Activated T-helper 1 cell treated with anti-CD3 and anti-CD28 coated beads, Interleukin-12 subunit alpha, Interleukin-12 subunit beta, Interleukin-2, Interleukin-4 antibody, amounts not matched to agents 30 ng/mL and 10 ng/mL and 1 ng/mL, durations not matched to agents 14 hours and 24 hours and 36 hours (primary cell): ENCODE data around the gene ECHS1. TPM values are rescaled to one million over a fixed set of nuclear protein-coding genes. Genes with fewer than 3 reads are reported as not detected.

Source experiments
- DNase-seq: peaks from one replicate; pipeline ENCODE4 v3.0.0; 2021; ENCODE audit warnings: low spot score
- H3K27ac Mint-ChIP-seq: one replicate; pipeline ENCODE4 v1.8.0; 2021; ENCODE audit warnings: mild to moderate bottlenecking, mixed read lengths
- H3K27me3 Mint-ChIP-seq: one replicate; pipeline ENCODE4 v1.8.0; 2022; ENCODE audit warnings: mild to moderate bottlenecking, moderate library complexity, mixed read lengths; ENCODE audit not compliant: insufficient read depth
- H3K36me3 Mint-ChIP-seq: one replicate; pipeline ENCODE4 v1.8.0; 2021; ENCODE audit warnings: low read depth, mixed read lengths
- H3K4me1 Mint-ChIP-seq: one replicate; pipeline ENCODE4 v1.8.0; 2021; ENCODE audit warnings: low read depth, mixed read lengths
- H3K4me3 Mint-ChIP-seq: one replicate; pipeline ENCODE4 v1.8.0; 2021; ENCODE audit warnings: mild to moderate bottlenecking, moderate library complexity, mixed read lengths
- H3K9me3 Mint-ChIP-seq: one replicate; pipeline ENCODE4 v1.8.0; 2021; ENCODE audit warnings: mixed read lengths
- intact Hi-C: fragments of 100-400 bp; cut with micrococcal nuclease; formaldehyde crosslinking; loops from one replicate; pipeline ENCODE4 v1.15.1; 2024
- total RNA-seq: library from RNA; stranded (reverse); gene quantifications from 2 replicates; pipeline ENCODE4 v1.2.3, GENCODE V29; 2022

Gene ECHS1
- total RNA-seq, 1 donor from 2014 or later, result 69.6 TPM

GRCh38 chr10:133405844-133406527 lies 32.8 kb upstream of the ECHS1 start:
- Mint-ChIP-seq H3K9me3 (peaks cover 28% of the 10 kb centered on the region), H3K27me3 (no peaks in the 10 kb centered on the region), H3K4me1 (peaks cover 40% of the 10 kb centered on the region), H3K27ac (no peak overlapping the region), H3K36me3 (peaks cover 74% of the 10 kb centered on the region), H3K4me3 (no peak overlapping the region)
- DNase-seq, result no peak
- intact Hi-C loops, result no loop called here

DNA sequence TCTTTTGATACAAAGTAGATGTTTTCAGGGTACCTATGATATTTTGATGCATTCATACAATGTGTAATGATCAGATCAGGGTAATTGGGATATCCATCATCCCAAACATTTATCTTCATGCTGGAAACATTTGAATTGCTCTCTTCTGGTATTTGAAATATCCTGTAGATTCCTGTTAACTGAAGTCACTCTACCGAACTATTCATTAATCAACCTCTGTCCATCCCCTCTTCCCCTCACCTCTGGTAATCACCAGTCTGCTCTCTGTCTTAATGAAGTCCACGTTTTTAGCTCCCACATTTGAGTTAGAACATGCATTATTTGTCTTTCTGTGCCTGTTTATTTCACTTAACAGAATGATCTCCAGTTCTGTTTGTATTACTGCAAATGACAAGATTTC lies 32.1 kb upstream of the ECHS1 start:
- H3K9me3 Mint-ChIP-seq, result peaks cover 21% of the 10 kb centered on the region
- DNase-seq, result no peak
- peaks cover 47% of the 10 kb centered on the region for H3K4me1 Mint-ChIP-seq
- no peaks in the 10 kb centered on the region for H3K27me3 Mint-ChIP-seq
- intact Hi-C loops, result no loop called here
- no peak overlapping the region for H3K4me3 Mint-ChIP-seq
- H3K36me3 Mint-ChIP-seq, result peaks cover 71% of the 10 kb centered on the region
- no peak overlapping the region for H3K27ac Mint-ChIP-seq

DNA sequence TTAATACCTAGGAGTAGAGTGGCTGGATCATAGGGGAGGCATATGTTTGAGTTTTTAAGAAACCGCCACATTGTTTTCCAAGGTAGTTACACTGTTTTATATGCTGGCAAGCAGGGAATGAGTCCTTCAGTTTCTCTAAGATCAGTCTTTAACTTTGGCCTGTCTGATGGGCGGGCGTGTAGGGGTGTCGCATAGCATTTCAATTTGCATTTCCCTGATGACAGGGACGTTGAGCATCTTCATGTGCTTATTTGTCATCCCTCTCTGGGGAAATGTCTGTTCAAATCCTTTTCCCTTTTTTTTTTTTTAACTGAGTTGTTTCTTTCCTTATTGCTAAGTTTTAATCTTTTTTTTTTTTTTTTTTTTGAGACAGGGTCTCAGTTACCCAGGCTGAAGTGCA lies 30.6 kb upstream of the ECHS1 start:
- Mint-ChIP-seq H3K27me3 (no peaks in the 10 kb centered on the region), H3K27ac (no peak overlapping the region), H3K36me3 (peaks cover 63% of the 10 kb centered on the region), H3K4me1 (peaks cover 47% of the 10 kb centered on the region), H3K9me3 (peaks cover 9% of the 10 kb centered on the region), H3K4me3 (no peak overlapping the region)
- DNase-seq, result no peak
- intact Hi-C loops, result no loop called here

DNA sequence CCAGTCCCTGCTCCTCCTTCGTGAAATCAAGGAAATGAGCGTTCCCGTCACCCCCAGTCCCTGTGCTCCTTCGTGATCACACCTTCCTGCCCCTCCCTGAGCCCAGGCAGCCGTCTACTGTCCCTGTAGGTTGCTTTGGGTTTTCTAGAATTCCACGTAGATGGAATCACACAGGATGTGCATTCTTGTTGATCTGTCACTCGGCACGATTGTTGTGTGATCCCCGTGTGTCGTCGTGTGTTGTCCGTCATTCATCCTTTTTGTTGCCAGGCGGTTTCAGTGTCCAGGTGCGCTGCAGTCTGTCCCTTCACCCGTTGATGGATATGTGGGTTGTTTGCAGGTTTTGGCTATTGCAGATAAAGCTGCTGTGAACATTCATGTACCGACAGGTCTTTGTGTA lies 30.2 kb upstream of the ECHS1 start:
- H3K9me3 Mint-ChIP-seq, result peaks cover 4% of the 10 kb centered on the region
- H3K4me3 Mint-ChIP-seq, result no peak overlapping the region
- H3K36me3 Mint-ChIP-seq, result peaks cover 61% of the 10 kb centered on the region
- DNase-seq, result no peak
- no peaks in the 10 kb centered on the region for H3K27me3 Mint-ChIP-seq
- no peak overlapping the region for H3K27ac Mint-ChIP-seq
- H3K4me1 Mint-ChIP-seq, result peaks cover 47% of the 10 kb centered on the region
- intact Hi-C loops, result no loop called here

DNA sequence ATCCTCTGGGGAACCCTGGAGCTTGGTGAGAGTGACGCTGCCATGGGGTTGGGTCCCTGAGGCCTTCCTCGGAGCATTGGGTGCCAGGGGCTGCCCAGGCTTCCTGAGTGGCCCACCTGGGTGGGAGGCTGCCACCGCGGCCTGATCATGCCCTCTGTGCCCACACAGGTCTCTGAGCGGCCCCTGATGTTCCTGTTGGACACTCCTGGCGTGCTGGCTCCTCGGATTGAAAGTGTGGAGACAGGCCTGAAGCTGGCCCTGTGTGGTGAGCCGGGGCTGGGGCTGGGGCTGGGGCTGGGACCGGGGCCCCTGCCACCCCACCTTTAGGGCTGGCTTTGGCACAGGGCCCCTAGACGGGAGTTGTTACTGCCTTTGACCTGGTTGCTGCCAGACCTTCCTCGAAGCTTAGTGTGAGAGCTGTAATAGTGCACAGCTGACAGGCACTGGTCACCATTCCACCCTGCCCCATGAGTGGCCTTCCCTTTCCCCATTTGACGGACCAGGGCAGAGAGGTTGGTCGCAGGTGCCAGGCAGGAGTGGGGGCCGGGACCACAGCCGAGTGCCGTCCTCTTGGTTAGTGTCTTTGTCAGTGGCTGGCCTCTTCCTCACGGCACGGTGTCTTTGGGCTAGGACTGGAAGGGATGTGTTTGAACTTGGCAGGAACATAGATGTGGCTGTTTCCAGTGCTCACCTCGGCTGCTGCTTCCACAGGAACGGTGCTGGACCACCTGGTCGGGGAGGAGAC lies 29.0 kb upstream of the ECHS1 start:
- Mint-ChIP-seq H3K4me3 (no peak overlapping the region), H3K27me3 (no peaks in the 10 kb centered on the region), H3K9me3 (no peaks in the 10 kb centered on the region), H3K27ac (peak overlapping the region; percentile 40), H3K4me1 (peaks cover 47% of the 10 kb centered on the region), H3K36me3 (peaks cover 57% of the 10 kb centered on the region)
- intact Hi-C loops, result no loop called here
- no peak for DNase-seq

- peaks cover 43% of the 10 kb centered on the region for H3K4me1 Mint-ChIP-seq
- H3K4me3 Mint-ChIP-seq, result no peak overlapping the region
- H3K9me3 Mint-ChIP-seq, result no peaks in the 10 kb centered on the region
- no peaks in the 10 kb centered on the region for H3K27me3 Mint-ChIP-seq
- no peak for DNase-seq
- H3K27ac Mint-ChIP-seq, result peak overlapping the region; percentile 70
- peaks cover 57% of the 10 kb centered on the region for H3K36me3 Mint-ChIP-seq
- intact Hi-C loops, result no loop called here
These were observed 28.3 kb upstream of the ECHS1 start for GRCh38 chr10:133401500-133401899.

DNA sequence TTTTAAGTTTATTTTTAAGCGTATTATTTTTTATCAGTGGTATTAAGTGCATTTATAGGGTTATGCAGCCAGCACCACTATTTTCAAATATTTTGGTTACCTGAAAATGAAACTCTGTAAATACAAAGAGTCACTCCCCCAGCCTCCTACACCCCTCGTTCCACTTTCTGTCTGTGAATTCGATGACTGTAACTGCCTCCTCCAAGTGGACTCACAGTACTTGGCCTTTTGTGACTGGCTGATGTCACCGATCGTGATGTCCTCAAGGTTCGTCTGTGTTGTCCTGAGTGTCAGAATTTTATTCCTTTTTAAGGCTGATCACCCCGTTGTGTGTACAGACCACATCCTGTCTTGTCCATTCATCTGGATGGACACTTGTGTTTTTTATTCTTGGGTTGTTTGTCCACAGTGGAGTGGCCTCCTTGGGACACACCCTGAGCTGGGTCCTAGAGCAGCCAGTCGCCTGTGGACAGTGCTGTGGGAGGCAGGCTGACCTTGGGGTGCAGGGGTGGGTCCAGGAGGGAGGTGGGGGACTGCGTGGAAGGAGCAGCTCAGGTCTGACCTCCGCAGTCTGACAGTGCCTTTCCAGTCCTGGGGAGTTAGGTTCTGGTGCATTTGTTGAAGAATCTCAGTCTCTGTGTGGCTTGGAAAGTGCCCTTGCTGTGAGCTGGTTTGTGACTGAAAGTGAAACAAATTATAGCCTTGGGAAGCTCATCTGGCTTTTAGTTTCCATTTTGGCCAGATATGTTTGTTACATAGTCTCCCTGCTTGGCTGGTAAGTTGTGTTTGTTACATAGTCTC lies 27.7 kb upstream of the ECHS1 start:
- Mint-ChIP-seq H3K4me1 (peaks cover 38% of the 10 kb centered on the region), H3K36me3 (peaks cover 53% of the 10 kb centered on the region)
- DNase-seq, result no peak

GRCh38 chr10:133399123-133399601 lies 26.0 kb upstream of the ECHS1 start:
- no peak overlapping the region for H3K4me3 Mint-ChIP-seq
- H3K36me3 Mint-ChIP-seq, result peaks cover 43% of the 10 kb centered on the region
- no peaks in the 10 kb centered on the region for H3K9me3 Mint-ChIP-seq
- no peaks in the 10 kb centered on the region for H3K27me3 Mint-ChIP-seq
- H3K27ac Mint-ChIP-seq, result no peak overlapping the region
- DNase-seq, result no peak
- intact Hi-C loops, result loop anchor here (10.0 kb wide), 1 partner anchor 1494 kb away; the partner anchor contains the start of gene PPP2R2D
- H3K4me1 Mint-ChIP-seq, result peaks cover 27% of the 10 kb centered on the region

More for the DNA sequence above, 27.7 kb upstream of the ECHS1 start:
- Mint-ChIP-seq H3K9me3 (no peaks in the 10 kb centered on the region), H3K27ac (peak overlapping the region; percentile 70), H3K27me3 (no peaks in the 10 kb centered on the region), H3K4me3 (peak overlapping the region; percentile 47)
- intact Hi-C loops, result no loop called here

GRCh38 chr10:133397938-133398337 lies 24.8 kb upstream of the ECHS1 start:
- Mint-ChIP-seq H3K27me3 (no peaks in the 10 kb centered on the region), H3K4me1 (peaks cover 23% of the 10 kb centered on the region), H3K27ac (no peak overlapping the region), H3K9me3 (no peaks in the 10 kb centered on the region), H3K4me3 (no peak overlapping the region), H3K36me3 (peaks cover 37% of the 10 kb centered on the region)
- intact Hi-C loops, result loop anchor here (10.0 kb wide), 1 partner anchor 1493 kb away; the partner anchor contains the start of gene PPP2R2D
- no peak for DNase-seq

- peaks cover 21% of the 10 kb centered on the region for H3K4me1 Mint-ChIP-seq
- H3K4me3 Mint-ChIP-seq, result peak overlapping the region; percentile 99
- H3K27me3 Mint-ChIP-seq, result no peaks in the 10 kb centered on the region
- peaks cover 27% of the 10 kb centered on the region for H3K36me3 Mint-ChIP-seq
- H3K27ac Mint-ChIP-seq, result no peak overlapping the region
- no peaks in the 10 kb centered on the region for H3K9me3 Mint-ChIP-seq
- intact Hi-C loops, result loop anchor here (10.0 kb wide), 1 partner anchor 1491 kb away; the partner anchor contains the start of gene PPP2R2D
- no peak for DNase-seq
These were observed 23.0 kb upstream of the ECHS1 start for GRCh38 chr10:133396035-133396624.

- intact Hi-C loops, result loop anchor here (1.0 to 10.0 kb wide), 8 partner anchors 16 to 1490 kb away; partner anchors contain the start of genes ECHS1, INPP5A, PAOX and PPP2R2D
- DNase-seq, result no peak
- Mint-ChIP-seq H3K4me1 (peaks cover 25% of the 10 kb centered on the region), H3K36me3 (peaks cover 21% of the 10 kb centered on the region), H3K27ac (peak overlapping the region; percentile 98), H3K4me3 (peak overlapping the region; percentile 99), H3K27me3 (no peaks in the 10 kb centered on the region), H3K9me3 (no peaks in the 10 kb centered on the region)
These were observed 21.7 kb upstream of the ECHS1 start for GRCh38 chr10:133394801-133395221.

- H3K9me3 Mint-ChIP-seq, result no peaks in the 10 kb centered on the region
- peak; percentile 96 for DNase-seq
- peak within 1 kb of the TSS; percentile 99 for H3K4me3 Mint-ChIP-seq
- H3K27ac Mint-ChIP-seq, result peak within 1 kb of the TSS; percentile 98
- H3K4me1 Mint-ChIP-seq, result peaks cover 28% of the 10 kb centered on the region
- no peaks in the 10 kb centered on the region for H3K27me3 Mint-ChIP-seq
- intact Hi-C loops, result loop anchor here (1.0 to 10.0 kb wide), 8 partner anchors 15 to 1489 kb away; partner anchors contain the start of genes ECHS1, INPP5A, PAOX and PPP2R2D
- H3K36me3 Mint-ChIP-seq, result peaks cover 16% of the 10 kb centered on the region
These were observed 21.0 kb upstream of the ECHS1 start, which contains the start of gene MTG1 for GRCh38 chr10:133394064-133394663. Gene MTG1, plus strand, starts transcription at chr10:133394157. Its CDS starts 64 bp downstream, at chr10:133394221.
